ENCODE results near the gene ARID5B.

The ARID5B gene

DNA sequence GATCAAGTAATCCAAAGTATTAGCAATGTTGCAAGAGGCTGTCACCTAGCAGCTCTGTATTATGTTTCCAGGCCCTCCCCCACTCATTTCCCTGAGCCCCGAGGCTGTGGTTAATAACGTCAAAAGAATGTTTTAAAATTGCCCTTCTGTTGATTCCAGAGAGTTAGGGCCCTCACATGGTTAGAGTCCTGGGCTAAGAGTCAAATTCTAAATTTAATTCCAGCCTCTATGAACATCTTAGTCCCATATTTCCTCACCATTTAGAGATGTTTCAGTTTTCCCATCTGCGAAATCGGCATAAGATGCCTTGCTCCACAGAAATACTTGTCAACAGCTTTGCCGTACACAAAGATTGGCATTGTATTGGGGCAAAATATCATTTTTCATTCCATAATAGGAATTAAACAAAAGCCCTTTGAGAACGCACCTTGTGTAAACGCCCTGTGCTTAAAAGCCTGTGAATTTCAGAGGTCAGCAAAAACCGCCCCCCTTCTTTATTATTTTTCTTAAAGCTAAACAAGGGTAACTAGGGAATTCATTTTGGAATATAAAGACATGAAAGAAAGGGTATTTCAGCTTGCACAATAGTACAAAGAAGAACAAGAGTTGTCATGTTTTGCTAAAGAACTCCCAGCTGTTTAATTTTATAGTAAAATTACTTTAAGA is 135.8 kb downstream of the ARID5B start:
- no peak for DNase-seq

DNA sequence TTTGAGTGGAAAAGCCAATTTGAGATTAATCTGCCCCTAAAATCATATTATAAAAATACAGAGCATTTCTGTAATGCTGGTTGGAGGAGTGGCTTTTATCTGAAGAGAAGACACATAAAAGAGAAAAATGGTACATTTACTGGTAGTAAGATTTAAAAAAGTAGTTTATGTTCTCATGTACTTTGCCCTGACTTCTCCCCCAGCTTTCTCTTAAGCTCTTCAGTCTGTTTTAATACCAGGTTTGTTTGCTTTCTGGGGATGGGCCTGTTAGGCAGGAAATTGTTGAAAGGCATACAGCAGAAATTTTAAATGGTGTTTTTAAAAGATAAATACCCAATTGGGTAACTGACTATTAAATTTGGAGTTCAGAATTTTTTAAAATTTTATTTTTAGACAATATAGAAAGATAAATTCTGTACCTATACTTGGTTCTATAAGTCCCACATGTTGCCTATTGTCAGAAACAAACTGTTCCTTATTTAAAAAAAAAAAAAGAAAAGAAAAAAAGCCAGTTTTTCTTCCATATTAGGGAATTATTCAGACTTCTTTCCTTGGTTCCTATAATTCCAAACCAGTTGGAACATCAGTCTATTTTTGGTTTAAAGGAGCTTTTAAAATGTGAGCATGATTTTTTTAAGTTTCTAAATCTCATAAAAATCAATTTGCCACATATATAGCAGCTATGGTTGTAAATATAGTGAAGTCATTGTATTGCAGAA is 136.6 kb downstream of the ARID5B start:
- no peak for DNase-seq

DNA sequence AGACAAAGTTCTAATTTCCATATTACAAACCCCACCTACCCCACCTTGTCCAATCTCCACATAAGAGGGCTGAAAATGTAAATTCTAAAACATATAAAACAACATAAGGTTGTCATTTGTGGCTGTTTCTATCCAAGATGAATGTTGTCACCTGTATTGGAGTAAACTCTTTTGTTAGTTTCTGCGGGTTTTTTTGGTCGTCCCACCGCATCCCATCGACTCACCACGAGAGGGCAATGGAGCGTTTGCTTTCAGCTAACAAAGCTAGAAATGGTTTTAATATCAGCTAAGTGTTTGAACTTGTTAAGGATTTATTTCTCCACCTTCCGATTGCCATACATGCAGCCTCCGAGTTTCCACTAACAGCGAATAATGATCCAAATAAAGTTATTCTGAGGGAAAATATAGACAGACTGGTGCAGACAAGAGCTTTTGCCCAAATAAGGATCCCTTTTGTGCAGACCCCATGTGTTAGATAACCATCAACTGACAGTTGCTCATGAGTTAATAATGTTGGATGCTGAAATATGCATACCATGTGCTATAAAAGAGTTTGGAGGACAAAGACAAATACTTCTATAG is 137.2 kb downstream of the ARID5B start:
- DNase-seq: peak; percentile 71

DNA sequence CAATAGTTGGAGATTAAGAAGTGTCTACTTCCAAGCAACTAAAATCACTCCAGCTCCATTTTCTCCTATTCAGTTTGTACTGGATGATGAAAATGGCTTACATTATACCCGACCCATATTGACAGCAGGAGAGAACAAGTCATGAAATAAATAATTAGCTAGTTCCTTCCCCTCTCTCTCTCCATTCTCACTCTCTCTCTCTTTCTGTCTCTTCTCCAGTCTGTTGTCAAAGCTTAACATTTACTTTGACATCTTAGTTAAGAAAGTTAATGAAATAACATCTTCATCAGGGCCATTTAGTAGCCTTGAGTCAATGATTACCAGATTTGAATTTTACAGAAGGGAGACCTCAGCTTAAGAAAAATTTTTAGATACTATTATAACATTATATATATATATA is 138.5 kb downstream of the ARID5B start:
- DNase-seq: no peak

DNA sequence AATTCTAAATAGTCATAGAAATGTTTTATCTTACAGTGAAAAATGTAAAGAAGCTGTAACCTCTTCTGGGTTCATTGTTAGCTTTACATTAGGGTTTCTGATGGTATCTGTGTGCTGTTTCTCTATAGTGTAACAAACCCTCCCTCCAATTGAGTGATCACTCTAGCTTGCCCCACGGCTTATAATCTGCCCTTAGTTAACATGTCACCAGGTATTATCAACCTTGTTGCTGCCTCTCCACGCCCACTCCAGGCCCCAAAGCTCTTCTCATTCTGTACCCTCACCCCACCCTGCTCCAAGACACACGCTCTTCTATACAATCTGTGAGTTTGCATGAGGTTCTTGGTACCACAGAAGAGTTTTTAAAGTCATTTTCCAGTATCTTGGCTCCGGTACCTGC is 139.4 kb downstream of the ARID5B start:
- DNase-seq: no peak

DNA sequence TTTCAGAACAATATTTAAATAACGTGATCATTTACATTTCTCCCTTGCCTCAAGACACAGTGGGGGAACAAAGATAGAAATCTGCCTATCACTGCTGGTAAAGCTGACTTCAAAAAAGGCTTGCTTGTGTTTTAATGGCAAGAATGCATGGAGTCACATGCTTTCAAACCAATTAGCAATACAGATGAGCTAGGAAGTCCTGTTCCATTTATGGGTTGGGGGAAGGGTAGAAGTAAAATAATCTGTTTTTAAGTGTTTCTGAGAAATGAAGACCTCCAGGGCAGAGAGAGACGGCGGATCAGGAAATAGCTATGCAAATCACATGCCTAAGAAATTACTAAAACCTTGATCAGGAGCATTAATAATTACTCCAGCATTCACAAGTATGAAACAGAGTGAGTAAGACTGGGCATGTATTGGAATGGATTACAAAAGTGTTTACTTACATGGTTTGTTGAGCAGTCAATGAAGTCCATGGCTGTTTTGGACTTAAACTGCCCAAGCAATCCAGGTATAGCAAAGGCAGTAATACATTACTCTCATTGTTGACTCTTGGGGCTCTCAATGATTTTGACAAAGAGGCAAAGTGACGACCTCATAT is 142.0 kb downstream of the ARID5B start:
- no peak for DNase-seq

DNA sequence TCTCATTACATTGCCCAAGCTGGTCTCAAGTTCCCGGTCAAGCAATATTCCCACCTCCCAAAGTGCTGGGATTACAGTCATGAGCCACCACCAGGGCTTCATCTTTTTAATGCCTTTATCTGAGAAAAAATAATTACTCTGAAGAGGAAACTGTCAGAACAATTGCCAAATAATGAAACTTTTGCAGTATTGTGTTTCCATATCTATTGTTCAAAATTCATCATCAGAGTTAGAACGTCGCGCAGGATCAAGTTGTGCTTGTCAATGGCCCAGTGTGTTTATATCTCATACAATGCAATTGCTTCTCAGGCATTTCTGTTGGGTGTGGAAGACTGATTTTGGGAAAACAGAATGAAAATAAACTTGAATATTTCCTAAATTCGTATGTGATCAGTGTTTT is 143.1 kb downstream of the ARID5B start:
- DNase-seq: peak; percentile 66

DNA sequence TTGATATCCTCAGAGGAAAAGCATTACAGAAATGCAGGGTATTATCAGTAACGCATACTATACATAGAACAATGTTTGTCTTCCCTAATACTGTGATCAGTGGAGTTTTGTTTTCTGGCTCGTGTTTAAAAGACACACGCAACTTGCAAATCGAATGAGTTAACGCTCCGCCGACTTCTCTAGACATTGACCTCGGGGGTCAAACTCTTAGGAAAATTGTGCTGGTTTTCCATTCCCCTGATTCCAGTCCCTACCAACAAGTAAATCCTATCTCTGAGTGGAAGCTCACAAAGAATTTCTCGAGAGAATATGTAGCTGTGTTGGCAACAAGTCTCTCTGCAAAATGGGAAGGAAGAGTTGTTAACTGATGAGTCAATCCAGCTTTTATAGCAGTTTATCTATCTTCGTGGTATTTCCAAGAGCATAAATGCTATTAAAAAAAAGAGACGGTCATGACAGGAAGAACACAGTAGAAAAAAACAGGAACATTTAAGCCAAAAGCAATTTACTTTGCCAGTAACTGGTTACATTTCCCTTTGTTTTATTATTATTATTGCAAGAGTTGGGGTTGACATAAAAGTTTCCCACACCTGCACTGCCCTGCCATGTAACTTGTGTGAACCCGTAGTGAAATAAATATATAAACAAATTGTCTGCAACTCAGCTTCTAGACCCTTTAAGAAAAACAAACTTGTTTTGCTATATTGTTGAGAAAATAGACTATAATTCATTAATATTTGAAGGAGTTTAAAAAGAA is 144.4 kb downstream of the ARID5B start:
- DNase-seq: peak; percentile 79

DNA sequence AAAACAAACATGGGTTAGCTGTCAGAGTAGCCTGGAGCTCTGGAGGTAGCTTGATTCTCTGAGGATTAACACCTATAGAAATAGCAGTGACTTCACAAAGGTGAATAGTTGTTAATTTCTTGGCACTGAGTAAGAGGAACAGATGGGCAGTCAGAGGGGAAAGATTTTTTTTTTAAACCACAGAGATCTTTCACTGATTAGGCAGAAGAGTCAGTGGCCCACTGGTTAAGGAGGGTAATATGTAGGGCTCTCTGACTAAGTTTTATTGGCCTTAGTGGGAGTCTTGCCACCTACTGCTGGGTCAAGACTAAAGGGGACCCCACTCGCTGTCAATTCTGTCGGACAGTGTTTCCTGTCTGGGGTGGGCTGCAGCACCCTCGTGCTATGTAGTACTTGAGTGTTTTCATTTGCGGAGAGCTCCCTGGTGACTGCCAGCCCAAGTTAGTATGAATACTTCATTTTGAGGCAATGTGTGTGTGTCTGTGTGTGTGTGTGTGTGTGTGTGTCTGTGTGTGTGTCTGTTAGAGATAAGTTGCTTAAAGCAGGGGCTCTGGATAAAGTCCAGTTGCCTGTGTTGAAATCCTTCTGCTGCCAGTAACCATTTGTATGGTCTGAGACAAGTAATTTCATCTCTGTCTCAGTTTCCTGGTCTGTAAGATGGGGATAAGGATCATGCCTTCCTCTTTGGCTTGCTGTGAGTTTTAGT is 145.2 kb downstream of the ARID5B start:
- DNase-seq: no peak

DNA sequence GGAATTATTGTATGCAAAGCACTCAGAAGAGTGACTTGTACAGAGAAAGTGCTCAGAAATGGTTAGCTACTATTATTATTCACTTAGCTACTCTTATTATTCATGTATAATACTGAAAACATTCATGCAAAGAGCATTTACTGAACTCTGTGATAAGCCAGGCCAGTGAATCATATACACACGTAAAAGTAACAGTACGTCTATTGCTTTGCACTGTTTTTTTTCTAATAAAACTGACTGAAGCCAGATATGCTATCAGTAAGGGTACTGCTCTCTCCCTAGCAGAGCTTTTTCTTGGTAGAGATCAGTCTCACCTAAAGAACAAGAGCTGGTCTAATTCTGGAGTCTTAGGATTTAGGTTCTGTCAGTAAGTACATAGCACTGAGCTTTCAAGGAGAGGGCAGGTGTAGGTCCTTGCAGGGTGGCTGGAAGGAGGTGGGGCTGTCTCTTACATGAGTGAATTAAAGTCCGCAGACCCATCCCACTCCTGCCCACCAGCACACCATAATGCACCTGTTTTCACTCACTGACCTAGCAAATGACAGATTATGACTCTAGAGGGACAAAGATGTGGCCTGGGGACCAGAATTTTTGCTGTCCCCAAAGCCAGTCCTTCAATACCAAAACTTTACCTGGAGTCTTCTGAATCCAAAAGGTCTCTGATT is 145.9 kb downstream of the ARID5B start:
- DNase-seq: no peak

DNA sequence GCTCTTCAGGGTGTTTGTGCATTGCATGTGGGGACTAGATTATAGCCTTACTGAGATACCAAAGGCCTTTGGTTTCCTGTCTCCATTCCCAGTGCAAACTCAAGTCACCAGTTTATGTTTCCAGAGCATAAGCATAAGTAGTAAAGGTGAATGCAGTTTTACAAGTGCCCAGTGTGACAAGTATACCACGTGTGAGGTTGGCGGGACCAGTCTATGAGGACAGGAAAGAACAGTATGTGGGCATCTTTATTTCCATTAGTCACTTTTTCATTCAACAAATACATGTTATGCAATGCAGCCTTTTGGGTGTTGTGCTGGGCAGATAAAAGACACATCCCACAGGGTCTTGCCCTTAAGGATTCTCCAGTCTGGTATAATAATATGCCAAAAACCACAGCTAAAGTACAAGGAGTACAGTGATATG is 146.5 kb downstream of the ARID5B start:
- peak; percentile 62 for DNase-seq

DNA sequence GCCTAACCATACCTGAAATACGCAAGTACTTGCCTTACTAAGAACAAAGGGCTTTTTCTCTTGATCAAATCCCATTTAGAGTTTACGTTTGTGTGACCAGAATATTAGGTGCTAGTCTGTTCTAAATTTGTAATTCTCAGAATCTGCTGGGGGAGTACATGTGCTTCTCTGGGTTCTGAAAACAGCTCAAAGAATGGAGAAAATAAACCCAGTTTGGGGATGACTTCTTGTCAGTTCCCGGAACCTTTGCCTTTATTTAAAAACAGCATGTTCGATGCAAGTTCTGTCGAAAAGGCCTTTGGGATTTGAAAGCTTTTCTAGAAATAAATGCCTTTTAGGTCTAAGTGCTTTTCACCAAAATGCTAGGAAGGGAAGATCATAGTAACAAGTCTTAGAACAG is 147.0 kb downstream of the ARID5B start:
- no peak for DNase-seq

DNA sequence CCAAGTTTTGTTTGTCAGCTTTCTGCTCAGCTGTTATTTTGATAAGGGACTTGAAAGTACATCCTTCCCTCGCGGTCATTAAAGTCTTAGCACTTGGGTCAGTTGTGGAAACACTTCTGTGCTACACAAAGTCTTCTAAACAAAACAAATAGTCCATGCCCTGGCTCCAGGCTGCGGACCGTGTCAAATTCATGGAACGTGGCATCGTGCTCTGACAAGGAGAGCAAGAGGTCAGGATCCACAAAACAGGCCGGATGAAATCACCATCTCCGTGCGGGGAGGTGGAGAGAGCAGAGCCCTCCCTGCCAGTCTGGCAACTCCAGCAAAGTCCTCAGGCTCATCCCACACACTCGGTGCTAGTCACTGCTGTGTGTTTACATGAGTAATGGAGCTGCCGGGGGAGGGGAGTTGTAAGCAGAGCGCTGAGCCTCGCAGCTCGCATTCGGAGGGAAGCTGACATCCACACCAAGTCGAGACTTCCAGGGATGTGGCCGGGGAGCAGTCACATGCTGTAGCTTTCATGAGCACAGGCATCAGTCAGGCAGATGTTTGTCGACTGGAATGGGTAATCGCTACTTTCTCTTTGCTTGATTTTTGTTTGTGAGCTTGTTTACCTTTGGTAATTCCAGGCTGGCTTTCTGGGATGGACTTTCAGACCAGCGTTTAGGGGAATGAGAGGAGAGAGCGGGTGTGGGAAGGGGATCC is 147.6 kb downstream of the ARID5B start:
- peak; percentile 95 for DNase-seq

DNA sequence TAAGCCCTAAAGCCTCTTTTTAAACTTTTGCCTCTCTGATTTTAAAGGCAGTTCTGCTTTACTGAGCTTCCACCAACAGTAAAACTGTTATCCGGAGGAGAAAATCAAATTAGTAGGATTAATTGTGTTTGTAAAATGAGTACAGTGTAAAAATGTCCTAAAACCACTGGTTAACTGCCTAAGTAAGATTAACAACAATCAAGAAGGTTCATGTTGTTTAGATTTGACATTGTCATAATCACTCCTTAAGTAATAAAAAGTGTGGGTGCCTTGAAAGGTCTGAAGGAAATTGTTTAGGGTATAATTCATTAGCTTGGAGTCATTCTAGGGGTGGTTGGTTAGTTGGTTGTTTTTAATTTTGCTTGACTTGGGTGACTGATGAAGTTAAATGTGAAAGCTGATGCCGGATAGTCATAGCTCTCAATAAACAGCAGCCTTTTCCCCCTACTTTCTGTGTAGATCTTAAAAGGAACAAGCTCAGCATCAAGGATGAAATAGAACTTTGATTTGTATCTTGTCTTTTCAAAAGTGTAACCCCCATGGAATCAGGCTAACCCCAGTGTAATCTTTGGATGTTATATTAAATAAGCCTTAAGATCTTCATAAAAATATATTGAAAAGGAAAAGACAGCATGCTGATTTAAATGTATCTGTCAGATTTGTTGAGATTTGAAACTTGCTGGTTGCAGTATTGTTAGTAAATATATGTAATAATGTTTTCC is 148.3 kb downstream of the ARID5B start:
- DNase-seq: peak; percentile 35

DNA sequence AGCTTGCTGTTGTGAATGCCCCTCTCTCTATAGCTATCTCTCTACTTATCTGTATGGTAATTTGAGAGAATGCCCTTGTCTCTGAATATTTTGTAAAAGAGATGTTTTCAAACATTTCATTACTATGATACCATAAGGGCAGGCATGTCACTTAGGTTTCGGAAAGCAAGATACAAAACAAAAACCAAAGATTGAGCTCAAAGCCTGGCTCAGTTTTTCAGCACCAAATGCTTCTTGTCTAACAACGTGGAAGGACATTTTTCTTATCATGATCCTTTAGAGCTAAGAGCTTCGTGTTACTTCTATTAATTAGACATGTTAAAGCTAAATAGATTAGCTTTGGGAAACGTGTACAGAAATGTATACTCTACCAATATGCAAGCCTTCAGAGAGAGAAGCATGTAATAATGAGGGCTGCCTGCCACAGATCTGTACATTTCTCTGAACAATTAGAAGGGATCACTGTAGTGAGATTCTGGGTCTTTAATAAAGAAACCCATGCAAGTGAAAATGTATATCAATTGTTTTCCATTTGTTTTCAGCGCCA is 148.9 kb downstream of the ARID5B start:
- no peak for DNase-seq

DNA sequence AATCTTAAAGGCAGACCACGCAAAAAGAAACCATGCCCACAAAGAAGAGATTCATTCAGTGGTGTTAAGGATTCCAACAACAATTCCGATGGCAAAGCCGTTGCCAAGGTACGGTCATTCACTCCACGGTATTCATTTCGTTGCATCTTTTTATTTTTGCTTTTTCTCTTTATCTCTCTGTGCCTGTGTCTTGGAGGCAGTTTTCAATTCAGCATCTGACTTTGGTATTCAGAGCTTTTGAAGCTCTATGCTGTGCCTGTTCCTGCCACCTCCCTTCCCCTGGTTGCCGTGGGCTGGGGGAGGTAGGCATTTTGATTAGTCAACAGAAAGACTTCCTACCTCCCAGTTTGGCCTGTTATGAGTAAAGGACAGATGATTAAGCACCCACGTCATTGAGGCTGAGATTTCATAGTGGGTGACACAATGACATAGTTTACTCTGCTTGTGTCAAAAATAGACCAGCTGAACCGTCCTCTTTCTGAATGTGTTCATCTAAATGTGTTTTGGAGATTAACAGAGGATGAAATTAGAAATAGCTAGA is 149.5 kb downstream of the ARID5B start:
- DNase-seq: peak; percentile 96

DNA sequence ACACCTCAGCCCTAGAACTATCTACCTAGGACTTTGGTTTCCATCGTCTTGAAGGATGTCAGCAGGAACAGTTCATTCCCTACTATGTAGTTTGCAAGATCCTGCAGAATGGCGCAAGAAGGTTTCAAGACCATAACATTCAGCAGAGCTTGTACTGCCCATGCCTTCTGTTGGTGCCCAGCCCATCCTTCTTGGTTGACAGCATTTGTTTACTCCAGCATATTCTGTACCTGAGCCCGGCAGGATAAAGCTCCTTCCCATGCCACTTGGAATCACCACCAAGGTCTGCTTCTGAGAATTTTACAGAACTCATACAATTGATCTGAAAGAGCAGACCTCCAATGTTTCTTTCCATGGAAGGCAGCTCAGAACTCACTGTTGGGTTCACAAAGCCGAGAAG is 150.8 kb downstream of the ARID5B start:
- DNase-seq: no peak

DNA sequence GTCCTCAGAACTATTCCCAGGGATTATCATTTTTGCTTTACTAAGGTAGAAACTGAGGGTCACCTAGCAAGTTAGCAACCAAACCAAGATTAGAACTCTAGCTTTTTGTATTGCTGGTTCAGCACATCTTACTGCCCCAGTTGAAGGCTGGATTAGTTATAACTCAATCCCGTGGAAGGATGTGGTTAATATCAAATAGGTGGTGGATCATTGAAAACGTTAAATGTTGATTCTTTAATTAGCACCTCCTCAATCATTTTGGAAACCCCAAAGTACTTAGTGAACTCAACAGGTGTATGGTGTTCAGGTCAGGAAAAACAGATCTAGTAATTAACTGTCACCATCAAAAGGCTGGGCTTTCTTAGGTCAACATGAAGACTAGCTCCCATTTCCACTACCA is 152.4 kb downstream of the ARID5B start:
- no peak for DNase-seq

DNA sequence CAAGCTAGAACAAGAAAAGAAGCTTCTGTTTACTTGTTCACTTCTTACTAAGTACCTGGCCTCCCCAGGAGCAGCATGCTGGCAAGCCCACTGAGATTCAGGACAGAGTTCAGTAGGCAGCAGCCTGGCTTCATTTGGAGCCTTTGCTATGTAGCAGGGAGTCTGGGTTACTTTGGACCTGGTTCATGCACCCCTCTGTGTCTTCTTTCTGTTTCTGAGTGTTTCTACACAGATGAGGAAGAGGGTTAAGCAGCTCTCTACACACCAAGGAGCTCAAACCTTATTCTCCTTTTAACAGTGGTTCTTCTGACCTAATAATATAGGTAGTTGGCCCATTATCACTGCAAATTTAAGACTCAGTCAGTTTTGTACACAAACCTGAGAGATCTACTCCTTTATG is 152.9 kb downstream of the ARID5B start:
- no peak for DNase-seq

DNA sequence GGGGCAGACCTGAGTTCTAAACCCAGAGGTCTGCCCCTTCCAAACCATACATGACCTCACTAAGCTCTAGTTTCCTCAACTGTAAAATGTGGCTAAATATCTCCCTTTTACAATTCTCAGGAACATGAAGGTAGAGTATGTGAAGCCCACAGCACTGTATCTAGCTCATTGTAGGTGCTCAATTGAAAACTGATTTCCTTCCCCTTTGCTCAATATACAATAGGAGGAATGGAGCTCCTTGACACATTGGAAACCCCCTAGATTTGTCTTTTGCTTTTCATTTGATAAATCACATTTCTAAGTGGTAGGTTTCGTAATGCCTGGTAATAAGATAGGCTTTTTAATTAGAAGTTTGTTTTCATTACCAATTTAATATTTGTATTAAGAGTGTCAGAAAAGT is 153.3 kb downstream of the ARID5B start:
- DNase-seq: peak; percentile 86

All from inflammatory macrophage treated with lipopolysaccharide for 4 hours (primary cell).